ENCODE measurements around the gene PLCB1. TPM values are rescaled to one million over a fixed set of nuclear protein-coding genes. Genes with fewer than 3 reads are reported as not detected.

PLCB1 gene
- total RNA-seq, 3 donors from 2014 or later = 7.2 to 50.7 (median 8.8) TPM

DNA sequence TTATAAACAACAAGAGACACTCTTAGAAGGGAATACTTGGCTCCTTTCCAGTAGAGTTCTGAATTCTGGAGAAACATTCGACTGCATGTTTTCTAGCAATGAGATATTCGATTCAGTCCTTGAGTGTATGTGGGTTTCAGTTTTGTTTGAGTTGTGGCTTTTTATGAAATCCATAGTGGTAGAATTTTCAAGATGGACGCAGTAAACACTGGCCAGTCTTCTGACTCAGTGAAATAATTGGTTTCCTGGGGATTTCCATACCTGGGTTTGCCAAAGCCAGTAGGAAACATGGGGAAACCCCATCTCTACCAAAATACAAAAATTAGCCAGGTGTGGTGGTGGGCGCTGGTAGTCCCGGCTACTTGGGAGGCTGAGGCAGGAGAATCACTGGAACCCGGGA is 663.3 kb downstream of the PLCB1 start:
- H3K9me3 ChIP-seq = no peaks in the 10 kb centered on the region
- intact Hi-C loops (cut with DNase I, micrococcal nuclease) = no loop called here
- TF ChIP-seq, protein P1, sequence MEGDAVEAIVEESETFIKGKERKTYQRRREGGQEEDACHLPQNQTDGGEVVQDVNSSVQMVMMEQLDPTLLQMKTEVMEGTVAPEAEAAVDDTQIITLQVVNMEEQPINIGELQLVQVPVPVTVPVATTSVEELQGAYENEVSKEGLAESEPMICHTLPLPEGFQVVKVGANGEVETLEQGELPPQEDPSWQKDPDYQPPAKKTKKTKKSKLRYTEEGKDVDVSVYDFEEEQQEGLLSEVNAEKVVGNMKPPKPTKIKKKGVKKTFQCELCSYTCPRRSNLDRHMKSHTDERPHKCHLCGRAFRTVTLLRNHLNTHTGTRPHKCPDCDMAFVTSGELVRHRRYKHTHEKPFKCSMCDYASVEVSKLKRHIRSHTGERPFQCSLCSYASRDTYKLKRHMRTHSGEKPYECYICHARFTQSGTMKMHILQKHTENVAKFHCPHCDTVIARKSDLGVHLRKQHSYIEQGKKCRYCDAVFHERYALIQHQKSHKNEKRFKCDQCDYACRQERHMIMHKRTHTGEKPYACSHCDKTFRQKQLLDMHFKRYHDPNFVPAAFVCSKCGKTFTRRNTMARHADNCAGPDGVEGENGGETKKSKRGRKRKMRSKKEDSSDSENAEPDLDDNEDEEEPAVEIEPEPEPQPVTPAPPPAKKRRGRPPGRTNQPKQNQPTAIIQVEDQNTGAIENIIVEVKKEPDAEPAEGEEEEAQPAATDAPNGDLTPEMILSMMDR (IDR thresholded peaks at IDR 0.05) = no peak
- no peaks in the 10 kb centered on the region for H3K36me3 ChIP-seq (ENCODE audit: low read depth)
- peaks cover 2% of the 10 kb centered on the region for H3K4me1 ChIP-seq (ENCODE audit: low read depth)
- ATAC-seq (no peak), DNase-seq (no peak)
- no peak overlapping the region for H3K4me3 ChIP-seq

DNA sequence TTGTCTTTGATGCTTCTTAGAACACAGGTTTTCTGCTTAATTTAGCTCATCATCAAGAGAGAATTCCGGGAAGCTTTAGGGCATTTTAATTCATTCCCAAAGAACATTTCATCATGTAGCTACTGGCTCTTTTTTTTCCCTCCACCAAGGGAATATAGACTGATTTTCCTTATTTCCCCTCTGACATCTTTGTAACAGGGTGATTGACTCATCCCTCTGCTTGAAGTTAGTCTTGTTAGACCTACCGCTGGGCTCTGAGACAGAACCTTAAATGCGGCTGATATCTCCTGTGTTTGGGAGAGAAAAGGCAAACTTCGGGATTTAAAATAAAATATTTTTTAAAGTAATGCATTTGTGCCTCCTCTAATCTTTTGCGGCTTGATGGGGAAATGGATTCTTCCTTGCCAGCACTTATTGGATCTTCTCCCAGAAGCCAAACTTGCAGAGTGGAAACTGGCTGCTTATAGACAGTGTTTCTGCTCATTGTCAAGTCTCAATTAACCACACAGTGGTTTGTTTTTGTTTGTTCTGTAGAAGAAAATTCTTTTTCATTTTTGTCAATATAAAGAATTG is 664.1 kb downstream of the PLCB1 start:
- DNase-seq = no peak
- ATAC-seq = no peak

DNA sequence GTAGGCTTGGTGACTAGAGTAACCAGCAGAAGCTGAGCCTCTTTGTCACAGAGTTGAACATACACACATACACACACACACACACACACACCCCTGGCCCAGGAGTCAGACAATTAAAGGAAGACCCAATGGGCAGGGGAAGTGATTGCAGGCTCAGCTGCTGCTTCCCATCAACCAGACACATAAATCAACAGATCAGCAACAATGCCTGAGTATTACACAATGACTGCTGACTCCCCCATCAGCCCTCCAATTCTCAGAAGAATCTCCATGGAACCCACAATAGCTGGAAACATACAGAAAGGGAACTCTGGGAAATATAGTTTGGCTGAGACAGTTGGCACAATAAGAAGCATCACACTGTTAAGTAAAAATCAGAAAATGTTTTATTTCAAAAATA is 666.4 kb downstream of the PLCB1 start:
- TF ChIP-seq, protein P1 (IDR thresholded peaks at IDR 0.05) = no peak
- no peaks in the 10 kb centered on the region for H3K36me3 ChIP-seq (ENCODE audit: low read depth)
- no peak overlapping the region for H3K4me3 ChIP-seq
- H3K4me1 ChIP-seq (ENCODE audit: low read depth) = no peaks in the 10 kb centered on the region
- H3K9me3 ChIP-seq = no peaks in the 10 kb centered on the region
- intact Hi-C loops (cut with DNase I, micrococcal nuclease) = no loop called here
- DNase-seq (no peak), ATAC-seq (no peak)

More for the DNA sequence above, 664.1 kb downstream of the PLCB1 start:
- no peaks in the 10 kb centered on the region for H3K9me3 ChIP-seq
- TF ChIP-seq, protein P1 (IDR thresholded peaks at IDR 0.05) = no peak
- H3K36me3 ChIP-seq (ENCODE audit: low read depth) = no peaks in the 10 kb centered on the region
- no peaks in the 10 kb centered on the region for H3K4me1 ChIP-seq (ENCODE audit: low read depth)
- H3K4me3 ChIP-seq = no peak overlapping the region
- intact Hi-C loops (cut with DNase I, micrococcal nuclease) = no loop called here

DNA sequence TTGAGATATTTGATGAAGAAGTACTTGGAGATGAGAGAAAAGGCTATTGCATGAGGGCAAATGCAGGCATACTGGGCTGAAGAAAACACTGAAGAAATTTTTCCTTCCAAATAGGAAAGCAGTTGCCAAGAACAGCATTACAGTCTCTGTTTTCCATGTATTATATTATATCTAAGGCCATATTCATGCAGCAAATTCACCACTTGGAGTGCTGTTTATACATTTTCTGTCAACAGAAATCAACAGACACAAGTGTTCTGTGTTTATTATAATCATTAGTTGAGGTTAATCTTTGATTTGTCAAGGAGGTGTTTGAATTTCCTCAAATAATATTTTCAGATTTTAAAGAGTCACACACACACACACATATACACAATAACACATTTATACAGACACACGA is 668.0 kb downstream of the PLCB1 start:
- Histone ChIP-seq H3K9me3 (no peaks in the 10 kb centered on the region), H3K36me3 (ENCODE audit: low read depth) (no peaks in the 10 kb centered on the region), H3K4me3 (no peak overlapping the region), H3K4me1 (ENCODE audit: low read depth) (no peaks in the 10 kb centered on the region)
- TF ChIP-seq, protein P1 (IDR thresholded peaks at IDR 0.05) = no peak
- ATAC-seq (no peak), DNase-seq (no peak)
- intact Hi-C loops (cut with DNase I, micrococcal nuclease) = no loop called here

DNA sequence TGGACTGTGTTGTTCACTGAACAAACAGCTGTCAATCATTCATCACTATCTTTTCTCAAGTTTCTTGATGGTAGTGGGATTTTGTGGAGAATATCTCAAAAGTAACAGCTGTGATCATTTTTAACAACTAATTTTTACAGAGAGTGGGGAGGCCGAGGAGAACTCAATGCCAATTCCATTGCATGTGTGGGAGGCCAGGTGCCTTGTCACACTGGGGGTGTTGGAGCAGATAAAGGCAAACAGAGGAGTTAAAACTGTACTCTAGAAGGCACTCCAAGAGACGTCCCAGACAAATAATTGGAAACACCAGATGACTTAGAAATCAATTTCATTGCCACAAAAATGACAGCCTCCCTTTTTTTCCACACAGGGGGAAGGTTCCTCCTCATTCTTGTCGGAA is 669.6 kb downstream of the PLCB1 start:
- DNase-seq = no peak

More for the DNA sequence above, 669.6 kb downstream of the PLCB1 start:
- Histone ChIP-seq H3K9me3 (no peaks in the 10 kb centered on the region), H3K36me3 (ENCODE audit: low read depth) (no peaks in the 10 kb centered on the region), H3K4me3 (no peak overlapping the region), H3K4me1 (ENCODE audit: low read depth) (no peaks in the 10 kb centered on the region)
- intact Hi-C loops (cut with DNase I, micrococcal nuclease) = no loop called here
- TF ChIP-seq, protein P1 (IDR thresholded peaks at IDR 0.05) = no peak
- no peak for ATAC-seq

All from mucosa of descending colon (tissue), 3 donors.